ENCODE measurements around the gene TOM1L2. TPM values are rescaled to one million over a fixed set of nuclear protein-coding genes. Genes with fewer than 3 reads are reported as not detected.

Gene TOM1L2
- total RNA-seq, 1 experiment from 2014 or later: 24.1 TPM

DNA sequence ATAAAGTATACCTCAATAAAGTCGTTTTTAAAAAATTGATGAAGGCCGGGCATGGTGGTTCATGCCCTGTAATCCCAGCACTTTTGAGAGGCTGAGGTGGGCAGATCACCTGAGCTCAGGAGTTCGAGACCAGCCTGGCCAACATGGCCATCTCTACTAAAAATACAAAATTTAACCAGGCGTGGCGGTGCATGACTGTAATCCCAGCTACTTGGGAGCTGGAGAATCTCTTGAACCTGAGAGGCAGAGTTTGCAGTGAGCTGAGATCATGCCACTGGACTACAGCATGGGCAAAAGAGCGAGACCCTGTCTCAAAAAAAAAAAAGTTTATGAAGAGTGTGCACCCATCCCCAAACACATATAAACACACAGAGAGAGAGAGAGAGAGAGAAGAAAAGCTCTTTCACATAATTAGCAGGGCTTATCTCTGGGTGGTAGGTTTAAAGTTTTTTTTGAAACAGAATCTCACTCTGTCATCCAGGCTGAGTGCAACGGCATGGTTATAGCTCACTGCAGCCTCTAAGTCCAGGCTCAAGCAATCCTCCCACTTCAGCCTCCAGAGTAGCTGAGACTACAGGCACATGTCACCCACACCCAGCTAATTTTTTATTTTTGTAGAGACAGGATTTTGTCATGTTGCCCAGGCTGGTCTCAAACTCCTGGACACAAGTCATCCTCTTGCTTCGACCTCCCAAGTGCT, 138.4 kb downstream of the TOM1L2 start:
- ATAC-seq (no peak), DNase-seq (ENCODE audit: low read depth, low spot score) (no peak)
- H3K9ac ChIP-seq (ENCODE audit: low read length): peak overlapping the region; percentile 99
- H3K27me3 ChIP-seq (ENCODE audit: insufficient read depth, low read length): no peaks in the 10 kb centered on the region
- intact Hi-C loops (cut with micrococcal nuclease): loop anchor here (10.0 kb wide), 1 partner anchor 149 kb away; the partner anchor contains the start of gene RAI1
- H3K27ac ChIP-seq (ENCODE audit: low read depth, low read length): peak overlapping the region; percentile 98
- H3K4me2 ChIP-seq (ENCODE audit: low read length): peak overlapping the region; percentile 88; the same call in 1 of the 2 replicates
- H3K9me2 ChIP-seq (ENCODE audit: insufficient read depth): no peaks in the 10 kb centered on the region
- H3K36me3 ChIP-seq (ENCODE audit: control insufficient read depth in 1 of 2, insufficient read depth in 2 of 2, low read length in 2 of 2): peaks cover 3 to 39% of the 10 kb centered on the region in 2 experiments; a peak in 2 of 4 replicates
- ChIA-PET RAD21 (ENCODE audit: low non-redundant PET in 1 of 2, low total read pairs in 2 of 2, uncharacterized antibody in 2 of 2, unreplicated experiment in 2 of 2) (no interaction called here), CTCF (interaction anchor here (1.4 kb wide), 1 partner anchor 22 kb away, joined by 3 read pairs; no protein-coding TSS in a partner anchor), POLR2A (no interaction called here)
- no peaks in the 10 kb centered on the region for H4K20me1 ChIP-seq (ENCODE audit: insufficient read depth)
- H3K4me3 ChIP-seq (replicated peaks in 1 of 2; ENCODE audit: low read depth in 1 of 2, low read length in 2 of 2): no peak overlapping the region
- H3K9me3 ChIP-seq (ENCODE audit: control insufficient read depth in 1 of 2, insufficient read depth in 1 of 2, low read depth in 1 of 2, low read length in 2 of 2): no peaks in the 10 kb centered on the region
- no peak overlapping the region for H2AFZ ChIP-seq (ENCODE audit: low read depth, low read length, poor library complexity, severe bottlenecking)
- H3K4me1 ChIP-seq (ENCODE audit: control insufficient read depth in 1 of 2, insufficient read depth in 2 of 2, low read length in 2 of 2): peaks cover 54 to 80% of the 10 kb centered on the region in 2 experiments
- TF ChIP-seq FOSL1 (IDR thresholded peaks at IDR 0.05; ENCODE audit: low read depth) (no peak), YY1 (IDR thresholded peaks at IDR 0.05; ENCODE audit: extremely low read depth, insufficient replicate concordance, low read depth, low read length) (no peak), EGR1 (IDR thresholded peaks at IDR 0.05; ENCODE audit: low read depth) (no peak)
- TF ChIP-seq, protein P1, sequence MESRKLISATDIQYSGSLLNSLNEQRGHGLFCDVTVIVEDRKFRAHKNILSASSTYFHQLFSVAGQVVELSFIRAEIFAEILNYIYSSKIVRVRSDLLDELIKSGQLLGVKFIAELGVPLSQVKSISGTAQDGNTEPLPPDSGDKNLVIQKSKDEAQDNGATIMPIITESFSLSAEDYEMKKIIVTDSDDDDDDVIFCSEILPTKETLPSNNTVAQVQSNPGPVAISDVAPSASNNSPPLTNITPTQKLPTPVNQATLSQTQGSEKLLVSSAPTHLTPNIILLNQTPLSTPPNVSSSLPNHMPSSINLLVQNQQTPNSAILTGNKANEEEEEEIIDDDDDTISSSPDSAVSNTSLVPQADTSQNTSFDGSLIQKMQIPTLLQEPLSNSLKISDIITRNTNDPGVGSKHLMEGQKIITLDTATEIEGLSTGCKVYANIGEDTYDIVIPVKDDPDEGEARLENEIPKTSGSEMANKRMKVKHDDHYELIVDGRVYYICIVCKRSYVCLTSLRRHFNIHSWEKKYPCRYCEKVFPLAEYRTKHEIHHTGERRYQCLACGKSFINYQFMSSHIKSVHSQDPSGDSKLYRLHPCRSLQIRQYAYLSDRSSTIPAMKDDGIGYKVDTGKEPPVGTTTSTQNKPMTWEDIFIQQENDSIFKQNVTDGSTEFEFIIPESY (IDR thresholded peaks at IDR 0.05; ENCODE audit: extremely low read depth, insufficient replicate concordance, low read length): no peak
- BruUV-seq (replicated peaks): no TSS peak
- peaks cover 86% of the 10 kb centered on the region for H3K79me2 ChIP-seq (ENCODE audit: insufficient read depth, low read length)

DNA sequence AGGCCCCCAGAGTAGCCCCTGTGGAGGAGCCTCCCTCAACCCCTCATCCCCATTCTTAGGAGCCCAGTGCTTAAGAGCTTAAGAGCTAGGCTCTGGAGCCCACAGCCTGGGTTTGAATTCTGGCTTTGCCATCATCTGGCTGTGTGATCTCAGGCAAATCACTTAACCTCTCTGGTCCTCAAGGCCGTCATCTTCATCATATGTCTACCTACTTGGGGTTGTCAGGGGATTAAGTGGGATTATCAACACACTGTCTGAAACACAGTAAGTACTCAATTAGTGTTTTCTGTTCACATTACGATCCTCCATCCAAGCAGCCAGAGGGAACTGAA, 140.2 kb downstream of the TOM1L2 start:
- H2AFZ ChIP-seq (ENCODE audit: low read depth, low read length, poor library complexity, severe bottlenecking): no peak overlapping the region
- no peaks in the 10 kb centered on the region for H3K27me3 ChIP-seq (ENCODE audit: insufficient read depth, low read length)
- no peaks in the 10 kb centered on the region for H3K9me2 ChIP-seq (ENCODE audit: insufficient read depth)
- no peak overlapping the region for H3K4me3 ChIP-seq (replicated peaks in 1 of 2; ENCODE audit: low read depth in 1 of 2, low read length in 2 of 2)
- H3K4me2 ChIP-seq (ENCODE audit: low read length): 0 out of 2 replicates have a peak overlapping the region, but pooled peaks have one; percentile 3
- ATAC-seq (no peak), DNase-seq (ENCODE audit: low read depth, low spot score) (no peak)
- CTCF ChIA-PET: interaction anchor here (0.5 kb wide), 1 partner anchor 21 kb away, joined by 3 read pairs; no protein-coding TSS in a partner anchor
- intact Hi-C loops (cut with micrococcal nuclease): loop anchor here (10.0 kb wide), 1 partner anchor 147 kb away; the partner anchor contains the start of gene RAI1
- BruUV-seq (replicated peaks): no TSS peak
- H3K79me2 ChIP-seq (ENCODE audit: insufficient read depth, low read length): peaks cover 96% of the 10 kb centered on the region
- H3K27ac ChIP-seq (ENCODE audit: low read depth, low read length): peak overlapping the region; percentile 48; the same call in 1 of the 2 replicates
- H4K20me1 ChIP-seq (ENCODE audit: insufficient read depth): no peaks in the 10 kb centered on the region
- POLR2A ChIA-PET: interaction anchor here (0.6 kb wide), 1 partner anchor 198 kb away, joined by 3 read pairs; no protein-coding TSS in a partner anchor
- RAD21 ChIA-PET (ENCODE audit: low non-redundant PET in 1 of 2, low total read pairs in 2 of 2, uncharacterized antibody in 2 of 2, unreplicated experiment in 2 of 2): no interaction called here
- H3K9me3 ChIP-seq (ENCODE audit: control insufficient read depth in 1 of 2, insufficient read depth in 1 of 2, low read depth in 1 of 2, low read length in 2 of 2): no peaks in the 10 kb centered on the region
- H3K4me1 ChIP-seq (ENCODE audit: control insufficient read depth in 1 of 2, insufficient read depth in 2 of 2, low read length in 2 of 2): peaks cover 53 to 80% of the 10 kb centered on the region in 2 experiments
- H3K36me3 ChIP-seq (ENCODE audit: control insufficient read depth in 1 of 2, insufficient read depth in 2 of 2, low read length in 2 of 2): peaks cover 3 to 39% of the 10 kb centered on the region in 2 experiments; a peak in 2 of 4 replicates
- no peak overlapping the region for H3K9ac ChIP-seq (ENCODE audit: low read length)
- no peak for TF ChIP-seq TCF7L2 (IDR thresholded peaks at IDR 0.05; ENCODE audit: borderline replicate concordance, extremely low read depth, insufficient read depth, insufficient read length)
- no peak for TF ChIP-seq CEBPB (IDR thresholded peaks at IDR 0.05; ENCODE audit: low read depth)
- TF ChIP-seq JUND (IDR thresholded peaks at IDR 0.05): no peak
- TF ChIP-seq POLR2A (IDR thresholded peaks at IDR 0.05; ENCODE audit: borderline replicate concordance, extremely low read depth, insufficient read depth, insufficient read length): no peak
- TF ChIP-seq, protein P2, sequence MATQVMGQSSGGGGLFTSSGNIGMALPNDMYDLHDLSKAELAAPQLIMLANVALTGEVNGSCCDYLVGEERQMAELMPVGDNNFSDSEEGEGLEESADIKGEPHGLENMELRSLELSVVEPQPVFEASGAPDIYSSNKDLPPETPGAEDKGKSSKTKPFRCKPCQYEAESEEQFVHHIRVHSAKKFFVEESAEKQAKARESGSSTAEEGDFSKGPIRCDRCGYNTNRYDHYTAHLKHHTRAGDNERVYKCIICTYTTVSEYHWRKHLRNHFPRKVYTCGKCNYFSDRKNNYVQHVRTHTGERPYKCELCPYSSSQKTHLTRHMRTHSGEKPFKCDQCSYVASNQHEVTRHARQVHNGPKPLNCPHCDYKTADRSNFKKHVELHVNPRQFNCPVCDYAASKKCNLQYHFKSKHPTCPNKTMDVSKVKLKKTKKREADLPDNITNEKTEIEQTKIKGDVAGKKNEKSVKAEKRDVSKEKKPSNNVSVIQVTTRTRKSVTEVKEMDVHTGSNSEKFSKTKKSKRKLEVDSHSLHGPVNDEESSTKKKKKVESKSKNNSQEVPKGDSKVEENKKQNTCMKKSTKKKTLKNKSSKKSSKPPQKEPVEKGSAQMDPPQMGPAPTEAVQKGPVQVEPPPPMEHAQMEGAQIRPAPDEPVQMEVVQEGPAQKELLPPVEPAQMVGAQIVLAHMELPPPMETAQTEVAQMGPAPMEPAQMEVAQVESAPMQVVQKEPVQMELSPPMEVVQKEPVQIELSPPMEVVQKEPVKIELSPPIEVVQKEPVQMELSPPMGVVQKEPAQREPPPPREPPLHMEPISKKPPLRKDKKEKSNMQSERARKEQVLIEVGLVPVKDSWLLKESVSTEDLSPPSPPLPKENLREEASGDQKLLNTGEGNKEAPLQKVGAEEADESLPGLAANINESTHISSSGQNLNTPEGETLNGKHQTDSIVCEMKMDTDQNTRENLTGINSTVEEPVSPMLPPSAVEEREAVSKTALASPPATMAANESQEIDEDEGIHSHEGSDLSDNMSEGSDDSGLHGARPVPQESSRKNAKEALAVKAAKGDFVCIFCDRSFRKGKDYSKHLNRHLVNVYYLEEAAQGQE (IDR thresholded peaks at IDR 0.05; ENCODE audit: low read depth): no peak
- no peak for TF ChIP-seq ELF1 (IDR thresholded peaks at IDR 0.05; ENCODE audit: borderline replicate concordance, low read depth)
- no peak for TF ChIP-seq SRF (IDR thresholded peaks at IDR 0.05; ENCODE audit: low read depth)
- no peak for TF ChIP-seq YY1 (IDR thresholded peaks at IDR 0.05; ENCODE audit: extremely low read depth, insufficient replicate concordance, low read depth, low read length)
- TF ChIP-seq EZH2 (IDR thresholded peaks at IDR 0.05): no peak
